Stimulated activated CD4-positive, alpha-beta T cell treated with anti-CD3 and anti-CD28 coated beads, Interleukin-4, amount 100 ng/mL, for 4 hours (primary cell): Measurements from ENCODE around the gene APOL4.

Source experiments
- DNase-seq, 2 experiments: peaks; one replicate each; pipeline ENCODE4 v3.0.0-alpha.2; 2020

APOL4 gene

GRCh38 chr22:36151006-36151595 is 50.5 kb downstream of the APOL4 start:
- no peak for DNase-seq

- DNase-seq: no peak
These were observed 52.2 kb downstream of the APOL4 start for GRCh38 chr22:36149441-36149840.

DNA sequence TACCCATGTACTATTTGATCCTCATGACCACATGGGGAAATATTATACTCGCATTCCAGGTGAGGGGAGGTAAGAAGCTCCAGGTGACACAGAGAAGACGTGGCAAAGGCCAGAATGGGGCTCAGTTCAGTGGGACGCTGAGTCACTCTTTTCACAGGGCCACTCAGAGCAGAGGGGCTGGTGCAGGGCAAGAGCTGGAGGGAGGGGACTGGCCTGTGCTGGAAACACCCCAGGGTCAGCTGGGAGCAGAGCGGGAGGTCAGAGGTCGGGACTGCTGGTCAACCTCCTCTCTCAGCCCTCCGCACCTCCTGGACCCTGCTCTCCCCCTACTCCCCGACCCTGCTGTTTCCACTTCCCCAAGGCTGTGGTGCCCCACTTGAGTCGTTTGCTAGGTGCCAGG is 53.2 kb downstream of the APOL4 start:
- no peak for DNase-seq

DNA sequence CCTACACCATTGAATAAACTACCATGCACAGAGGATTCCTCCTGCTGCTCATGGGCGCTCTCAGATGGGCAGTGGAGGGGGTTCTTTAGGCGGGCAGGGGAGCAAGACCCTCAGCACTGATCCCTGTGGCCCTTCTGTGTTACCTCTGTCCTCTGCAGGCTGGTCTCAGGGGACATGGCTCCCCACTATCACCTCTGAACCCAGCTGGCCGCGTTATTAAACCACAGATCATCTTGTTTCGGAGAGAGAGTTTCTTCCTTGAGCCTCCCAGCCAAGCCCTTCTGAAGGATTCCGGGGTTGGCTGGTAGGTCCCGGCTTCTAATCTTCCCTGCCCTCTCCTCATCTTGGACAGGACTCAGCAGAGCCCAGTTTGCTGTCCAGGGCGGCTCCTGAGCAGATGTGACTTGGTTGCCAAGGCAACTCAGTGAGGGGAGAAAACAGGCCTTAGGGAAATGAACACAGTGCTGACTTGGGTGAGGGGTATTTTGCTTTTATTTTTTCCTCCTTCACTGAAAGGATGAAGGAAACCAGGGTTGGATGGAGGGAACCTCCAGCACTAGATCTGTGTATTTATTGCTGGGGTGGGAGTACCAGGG is 54.3 kb downstream of the APOL4 start:
- DNase-seq: no peak

- DNase-seq: no peak
These were observed 55.7 kb downstream of the APOL4 start for GRCh38 chr22:36145881-36146280.

GRCh38 chr22:36144886-36145541 is 56.6 kb downstream of the APOL4 start:
- no peak for DNase-seq

- no peak for DNase-seq
These were observed 57.7 kb downstream of the APOL4 start for GRCh38 chr22:36143956-36144355.

DNA sequence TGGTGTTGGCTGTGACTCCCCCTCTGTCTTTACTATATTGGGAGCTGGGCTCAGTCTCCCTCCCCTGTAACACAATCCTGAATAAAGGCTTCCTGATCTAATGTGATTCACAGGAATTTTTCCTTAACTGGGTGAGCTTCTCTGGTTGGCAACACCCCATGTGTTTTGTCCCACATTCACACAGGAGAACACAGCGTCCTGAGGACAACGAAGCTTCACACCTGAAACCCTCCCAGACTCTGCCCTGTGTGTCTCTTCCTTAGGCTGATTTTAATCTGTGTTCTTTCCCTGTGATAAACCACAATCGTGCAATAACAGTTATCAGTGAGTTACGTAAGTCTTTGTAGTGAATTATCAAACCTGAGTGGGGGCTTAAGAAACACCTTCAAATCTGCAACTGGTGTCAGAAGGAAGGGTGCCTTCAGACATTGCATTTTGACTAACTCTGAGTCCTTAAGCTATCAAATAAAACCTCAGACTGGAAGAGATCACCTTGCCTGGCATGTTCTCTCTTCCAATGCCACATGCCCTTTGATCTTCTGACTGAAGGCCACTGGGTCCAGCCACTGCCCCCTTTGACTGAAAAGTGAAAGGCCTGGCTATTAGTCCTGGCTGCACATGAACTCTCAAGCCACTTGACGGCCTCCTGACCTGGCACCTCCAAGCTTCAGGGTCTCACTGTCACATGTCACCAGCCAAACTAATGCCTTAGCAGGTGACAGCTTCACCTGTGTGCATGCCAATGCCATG is 58.4 kb downstream of the APOL4 start:
- no peak for DNase-seq

DNA sequence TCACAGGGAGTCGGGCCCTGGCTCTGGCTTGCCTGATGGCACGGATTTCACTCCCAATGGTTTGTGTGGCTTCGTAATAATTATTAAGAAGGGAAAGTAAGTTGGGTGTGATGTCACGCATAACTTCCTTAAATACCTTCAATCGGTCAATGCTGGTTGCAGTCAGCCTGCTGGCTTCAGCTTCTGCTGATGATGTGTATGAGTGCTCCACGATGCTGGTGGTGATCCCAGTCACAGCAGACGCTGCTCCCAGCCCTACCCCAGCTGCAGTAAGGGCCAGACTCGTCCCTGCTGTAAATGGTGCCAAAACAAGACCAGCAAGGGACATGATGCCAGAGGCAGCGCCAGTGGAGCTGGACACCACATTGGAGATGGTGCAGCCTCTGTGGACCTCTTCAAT is 60.1 kb downstream of the APOL4 start:
- no peak for DNase-seq
